Bronchial epithelial cell (primary cell): Measurements from ENCODE around the gene RASA2. TPM values are rescaled to one million over a fixed set of nuclear protein-coding genes. Genes with fewer than 3 reads are reported as not detected.

ENCODE experiments used
- DNase-seq: peaks from one replicate; pipeline ENCODE4 v3.0.0-alpha.2; 2010; ENCODE audit warnings: low read depth
- FAIRE-seq: peaks from 2 replicates; lab custom pipeline; 2011; peaks lifted over from hg19 to GRCh38; lab: Jason Lieb, UNC
- H3K27me3 ChIP-seq: 2 replicates; pipeline ENCODE4 v1.5.1; 2011; ENCODE audit warnings: low read length; ENCODE audit not compliant: control insufficient read depth, insufficient read depth
- H3K36me3 ChIP-seq: 2 replicates; pipeline ENCODE4 v1.5.1; 2011; ENCODE audit warnings: low read length; ENCODE audit not compliant: control insufficient read depth, insufficient read depth
- H3K4me3 ChIP-seq: 2 replicates; pipeline ENCODE4 v1.5.1; 2011; ENCODE audit warnings: mild to moderate bottlenecking, low read depth, low read length, control low read depth
- CTCF ChIP-seq: IDR thresholded peaks from 2 replicates; pipeline ENCODE4 v1.5.1; 2011; ENCODE audit warnings: mild to moderate bottlenecking, moderate library complexity, low read length, control low read depth, inconsistent platforms; ENCODE audit not compliant: insufficient read depth, severe bottlenecking
- total RNA-seq: library from RNA; depleted of rRNA; stranded (reverse); fragments of >200 nt; gene quantifications from 2 replicates; pipeline ENCODE4 v1.2.1, GENCODE V29; 2014

RASA2 gene
- 9.1 and 11.8 TPM in 2 replicates for total RNA-seq

- no peak for TF ChIP-seq CTCF
- H3K36me3 ChIP-seq: no peaks in the 10 kb centered on the region
- no peaks in the 10 kb centered on the region for H3K27me3 ChIP-seq
- H3K4me3 ChIP-seq: peak within 1 kb of the TSS; percentile 77
- FAIRE-seq: no peak
- peak; percentile 34 for DNase-seq
These were observed at the start of gene RASA2 for GRCh38 chr3:141486746-141487520. Gene RASA2, plus strand, starts transcription at chr3:141487027. Its CDS starts 57 bp downstream, at chr3:141487084.

- DNase-seq (no peak), FAIRE-seq (no peak)
- Histone ChIP-seq H3K36me3 (peaks cover 11% of the 10 kb centered on the region), H3K27me3 (no peaks in the 10 kb centered on the region), H3K4me3 (no peak overlapping the region)
- no peak for TF ChIP-seq CTCF
These were observed 47.2 kb upstream of the RASA2 start for GRCh38 chr3:141439589-141439988.

GRCh38 chr3:141440942-141441341 is 45.9 kb upstream of the RASA2 start:
- Histone ChIP-seq H3K36me3 (peaks cover 18% of the 10 kb centered on the region), H3K4me3 (no peak overlapping the region), H3K27me3 (no peaks in the 10 kb centered on the region)
- FAIRE-seq: no peak
- TF ChIP-seq CTCF: no peak
- no peak for DNase-seq

GRCh38 chr3:141441381-141442364 is 45.2 kb upstream of the RASA2 start:
- no peaks in the 10 kb centered on the region for H3K27me3 ChIP-seq
- H3K4me3 ChIP-seq: no peak overlapping the region
- DNase-seq (peak; percentile 67), FAIRE-seq (no peak)
- peak; percentile 86 for TF ChIP-seq CTCF
- peaks cover 18% of the 10 kb centered on the region for H3K36me3 ChIP-seq

GRCh38 chr3:141442446-141442845 is 44.4 kb upstream of the RASA2 start:
- FAIRE-seq: no peak
- Histone ChIP-seq H3K36me3 (peaks cover 19% of the 10 kb centered on the region), H3K27me3 (no peaks in the 10 kb centered on the region), H3K4me3 (no peak overlapping the region)
- TF ChIP-seq CTCF: no peak
- DNase-seq: no peak
